Measurements from ENCODE around the gene SPAG9.
A peak's percentile ranks its signal among the peaks of the same experiment; 100 is the strongest.

Gene SPAG9

GRCh38 chr17:51046514-51047384 lies 73.9 kb downstream of the SPAG9 start (continued):
- TF ChIP-seq ZNF639 (tag by site-specific recombination; IDR thresholded peaks at IDR 0.05) (peak; percentile 77), ZNF571 (tag by site-specific recombination; IDR thresholded peaks at IDR 0.05) (no peak), SP3 (tag by site-specific recombination; IDR thresholded peaks at IDR 0.05) (peak; percentile 64), ZNF174 (tag by site-specific recombination; IDR thresholded peaks at IDR 0.05) (no peak), ZFHX2 (tag by site-specific recombination; conservative IDR thresholded peaks at IDR 0.05) (peak; percentile 39), GFI1B (tag by site-specific recombination; IDR thresholded peaks at IDR 0.05) (peak; percentile 33; the same call in 1 of the 2 replicates), ZNF324 (tag by site-specific recombination; IDR thresholded peaks at IDR 0.05) (peak; percentile 95), ZNF133 (tag by site-specific recombination; IDR thresholded peaks at IDR 0.05) (no peak), MYNN (tag by site-specific recombination; IDR thresholded peaks at IDR 0.05; ENCODE audit: borderline replicate concordance) (peak; percentile 81), ZBTB10 (tag by site-specific recombination; IDR thresholded peaks at IDR 0.05) (peak; percentile 97), ZFP3 (tag by site-specific recombination; IDR thresholded peaks at IDR 0.05; ENCODE audit: low read depth) (no peak), ZNF114 (tag by site-specific recombination; IDR thresholded peaks at IDR 0.05) (no peak), REPIN1 (tag by site-specific recombination; IDR thresholded peaks at IDR 0.05; ENCODE audit: low read depth) (no peak), YY1 (tag by site-specific recombination; IDR thresholded peaks at IDR 0.05) (no peak), ZSCAN30 (tag by site-specific recombination; IDR thresholded peaks at IDR 0.05) (no peak), ZNF18 (tag by site-specific recombination; IDR thresholded peaks at IDR 0.05) (no peak), PBX3 (CRISPR knock-in tag; IDR thresholded peaks at IDR 0.05) (no peak), ZNF335 (tag by site-specific recombination; conservative IDR thresholded peaks at IDR 0.05) (peak; percentile 52), ZNF274 (IDR thresholded peaks at IDR 0.05; ENCODE audit: low read length) (no peak), ZNF274 (tag by site-specific recombination; IDR thresholded peaks at IDR 0.05; ENCODE audit: borderline replicate concordance) (no peak), ZIC2 (tag by site-specific recombination; IDR thresholded peaks at IDR 0.05) (peak; percentile 61), ZNF660 (tag by site-specific recombination; IDR thresholded peaks at IDR 0.05) (peak; percentile 53), ZNF610 (tag by site-specific recombination; IDR thresholded peaks at IDR 0.05; ENCODE audit: borderline replicate concordance) (no peak), ZNF624 (tag by site-specific recombination; IDR thresholded peaks at IDR 0.05) (no peak), ZNF843 (tag by site-specific recombination; IDR thresholded peaks at IDR 0.05) (peak; percentile 59), ZBTB1 (tag by site-specific recombination; IDR thresholded peaks at IDR 0.05) (0 out of 2 replicates have a peak, but pooled peaks have one; percentile 42), ZNF341 (tag by site-specific recombination; IDR thresholded peaks at IDR 0.05; ENCODE audit: low read depth) (peak; percentile 49), ZNF585B (tag by site-specific recombination; IDR thresholded peaks at IDR 0.05) (no peak), ZBTB48 (tag by site-specific recombination; IDR thresholded peaks at IDR 0.05) (no peak), ZBTB21 (tag by site-specific recombination; IDR thresholded peaks at IDR 0.05) (peak; percentile 99), ZNF776 (tag by site-specific recombination; IDR thresholded peaks at IDR 0.05; ENCODE audit: borderline replicate concordance) (no peak), IKZF3 (tag by site-specific recombination; IDR thresholded peaks at IDR 0.05) (peak; percentile 90), INSM2 (tag by site-specific recombination; IDR thresholded peaks at IDR 0.05) (peak; percentile 91; the same call in 1 of the 2 replicates)
